Bronchial epithelial cell (primary cell): Measurements from ENCODE around the gene PKN1. TPM values are rescaled to one million over a fixed set of nuclear protein-coding genes. Genes with fewer than 3 reads are reported as not detected.

Source experiments
- DNase-seq: peaks from one replicate; pipeline ENCODE4 v3.0.0-alpha.2; 2010; ENCODE audit warnings: low read depth
- FAIRE-seq: peaks from 2 replicates; lab custom pipeline; 2011; peaks lifted over from hg19 to GRCh38; lab: Jason Lieb, UNC
- H3K27me3 ChIP-seq: 2 replicates; pipeline ENCODE4 v1.5.1; 2011; ENCODE audit warnings: low read length; ENCODE audit not compliant: control insufficient read depth, insufficient read depth
- H3K36me3 ChIP-seq: 2 replicates; pipeline ENCODE4 v1.5.1; 2011; ENCODE audit warnings: low read length; ENCODE audit not compliant: control insufficient read depth, insufficient read depth
- H3K4me3 ChIP-seq: 2 replicates; pipeline ENCODE4 v1.5.1; 2011; ENCODE audit warnings: mild to moderate bottlenecking, low read depth, low read length, control low read depth
- CTCF ChIP-seq: IDR thresholded peaks from 2 replicates; pipeline ENCODE4 v1.5.1; 2011; ENCODE audit warnings: mild to moderate bottlenecking, moderate library complexity, low read length, control low read depth, inconsistent platforms; ENCODE audit not compliant: insufficient read depth, severe bottlenecking
- total RNA-seq: library from RNA; depleted of rRNA; stranded (reverse); fragments of >200 nt; gene quantifications from 2 replicates; pipeline ENCODE4 v1.2.1, GENCODE V29; 2014

The PKN1 gene
- total RNA-seq, 1 donor from 2014 or later: 32.9 TPM

- H3K27me3 ChIP-seq: no peaks in the 10 kb centered on the region
- H3K36me3 ChIP-seq: peaks cover 21% of the 10 kb centered on the region
- no peak for FAIRE-seq
- DNase-seq: no peak
- no peak for TF ChIP-seq CTCF
- no peak overlapping the region for H3K4me3 ChIP-seq
Measured at GRCh38 chr19:14514215-14514863, 81.2 kb downstream of the PKN1 start.

- FAIRE-seq (no peak), DNase-seq (no peak)
- Histone ChIP-seq H3K36me3 (peaks cover 21% of the 10 kb centered on the region), H3K27me3 (no peaks in the 10 kb centered on the region), H3K4me3 (peak overlapping the region; percentile 95)
- no peak for TF ChIP-seq CTCF
Measured at GRCh38 chr19:14515501-14516047, 82.5 kb downstream of the PKN1 start.

- Histone ChIP-seq H3K36me3 (peaks cover 21% of the 10 kb centered on the region), H3K4me3 (peak overlapping the region; percentile 95), H3K27me3 (no peaks in the 10 kb centered on the region)
- FAIRE-seq (no peak), DNase-seq (no peak)
- peak; percentile 26 for TF ChIP-seq CTCF
Measured at GRCh38 chr19:14516048-14516534, 83.0 kb downstream of the PKN1 start.

- no peak for TF ChIP-seq CTCF
- no peaks in the 10 kb centered on the region for H3K27me3 ChIP-seq
- DNase-seq: no peak
- peaks cover 21% of the 10 kb centered on the region for H3K36me3 ChIP-seq
- H3K4me3 ChIP-seq: peak overlapping the region; percentile 95
- no peak for FAIRE-seq
Measured at GRCh38 chr19:14516746-14517438, 83.8 kb downstream of the PKN1 start.

GRCh38 chr19:14517446-14517839, 84.3 kb downstream of the PKN1 start:
- no peak for DNase-seq
- no peaks in the 10 kb centered on the region for H3K27me3 ChIP-seq

More at GRCh38 chr19:14517446-14517839, 84.3 kb downstream of the PKN1 start:
- TF ChIP-seq CTCF: no peak
- Histone ChIP-seq H3K4me3 (peak overlapping the region; percentile 95), H3K36me3 (peaks cover 21% of the 10 kb centered on the region)
- no peak for FAIRE-seq
